ENCODE results near the gene DDX6.

Gene DDX6

GRCh38 chr11:118804094-118804493 lies 13.1 kb upstream of the DDX6 start:
- Histone ChIP-seq H3K4me3 (ENCODE audit: insufficient read depth, low read length, poor library complexity, severe bottlenecking) (no peak overlapping the region), H2AFZ (ENCODE audit: low read depth, low read length, severe bottlenecking) (no peak overlapping the region), H3K27ac (ENCODE audit: low read depth, low read length) (no peak overlapping the region), H3K79me2 (ENCODE audit: insufficient read depth, low read length) (no peaks in the 10 kb centered on the region), H3K9ac (ENCODE audit: low read length) (no peak overlapping the region), H3K9me3 (ENCODE audit: insufficient read depth, low read length) (no peaks in the 10 kb centered on the region), H3K27me3 (ENCODE audit: low read length) (no peaks in the 10 kb centered on the region), H3K36me3 (ENCODE audit: low read length) (no peaks in the 10 kb centered on the region), H3K9me2 (replicated peaks; ENCODE audit: insufficient read depth, low read length) (no peaks in the 10 kb centered on the region), H3F3A (ENCODE audit: insufficient read depth) (no peaks in the 10 kb centered on the region), H3K4me2 (ENCODE audit: low read depth, low read length, poor library complexity, severe bottlenecking) (no peak overlapping the region), H4K20me1 (ENCODE audit: low read depth, low read length) (no peaks in the 10 kb centered on the region)
- TF ChIP-seq, protein P1, sequence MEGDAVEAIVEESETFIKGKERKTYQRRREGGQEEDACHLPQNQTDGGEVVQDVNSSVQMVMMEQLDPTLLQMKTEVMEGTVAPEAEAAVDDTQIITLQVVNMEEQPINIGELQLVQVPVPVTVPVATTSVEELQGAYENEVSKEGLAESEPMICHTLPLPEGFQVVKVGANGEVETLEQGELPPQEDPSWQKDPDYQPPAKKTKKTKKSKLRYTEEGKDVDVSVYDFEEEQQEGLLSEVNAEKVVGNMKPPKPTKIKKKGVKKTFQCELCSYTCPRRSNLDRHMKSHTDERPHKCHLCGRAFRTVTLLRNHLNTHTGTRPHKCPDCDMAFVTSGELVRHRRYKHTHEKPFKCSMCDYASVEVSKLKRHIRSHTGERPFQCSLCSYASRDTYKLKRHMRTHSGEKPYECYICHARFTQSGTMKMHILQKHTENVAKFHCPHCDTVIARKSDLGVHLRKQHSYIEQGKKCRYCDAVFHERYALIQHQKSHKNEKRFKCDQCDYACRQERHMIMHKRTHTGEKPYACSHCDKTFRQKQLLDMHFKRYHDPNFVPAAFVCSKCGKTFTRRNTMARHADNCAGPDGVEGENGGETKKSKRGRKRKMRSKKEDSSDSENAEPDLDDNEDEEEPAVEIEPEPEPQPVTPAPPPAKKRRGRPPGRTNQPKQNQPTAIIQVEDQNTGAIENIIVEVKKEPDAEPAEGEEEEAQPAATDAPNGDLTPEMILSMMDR (IDR thresholded peaks at IDR 0.05; ENCODE audit: insufficient read depth, low read length, poor library complexity, severe bottlenecking), result no peak
- no peak for TF ChIP-seq EZH2phosphoT487 (conservative IDR thresholded peaks at IDR 0.05; ENCODE audit: low read length)

DNA sequence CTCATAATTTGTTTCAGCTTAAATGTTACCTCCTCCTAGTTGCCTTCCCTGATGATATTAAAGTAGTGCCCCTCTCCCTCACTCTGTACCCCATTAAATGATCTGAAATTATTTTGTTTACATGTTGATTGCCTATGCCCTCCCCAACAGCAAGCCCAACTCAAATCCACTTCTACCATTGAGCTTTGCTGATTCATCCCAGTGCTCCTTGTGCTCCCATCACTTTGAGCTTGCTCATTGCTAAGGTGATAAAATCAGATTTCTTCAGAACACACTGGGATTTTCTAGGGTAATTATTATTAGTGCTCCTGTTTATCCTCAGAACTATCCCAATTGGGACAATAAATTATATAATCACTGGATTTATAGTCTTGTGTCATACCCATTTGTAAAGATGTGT lies 8.4 kb upstream of the DDX6 start:
- no peak overlapping the region for H3K4me3 ChIP-seq (ENCODE audit: insufficient read depth, low read length, poor library complexity, severe bottlenecking)
- H3K4me2 ChIP-seq (ENCODE audit: low read depth, low read length, poor library complexity, severe bottlenecking), result no peak overlapping the region
- H3K27me3 ChIP-seq (ENCODE audit: low read length), result no peaks in the 10 kb centered on the region
- no peaks in the 10 kb centered on the region for H4K20me1 ChIP-seq (ENCODE audit: low read depth, low read length)
- H3K9me2 ChIP-seq (replicated peaks; ENCODE audit: insufficient read depth, low read length), result no peaks in the 10 kb centered on the region
- H3K36me3 ChIP-seq (ENCODE audit: low read length), result no peaks in the 10 kb centered on the region
- H3K9ac ChIP-seq (ENCODE audit: low read length), result no peak overlapping the region
- no peaks in the 10 kb centered on the region; the same call in 1 of the 2 replicates for H3F3A ChIP-seq (ENCODE audit: insufficient read depth)
- no peak overlapping the region for H3K27ac ChIP-seq (ENCODE audit: low read depth, low read length)
- H3K9me3 ChIP-seq (ENCODE audit: insufficient read depth, low read length), result no peaks in the 10 kb centered on the region
- no peak overlapping the region for H2AFZ ChIP-seq (ENCODE audit: low read depth, low read length, severe bottlenecking)
- no peaks in the 10 kb centered on the region for H3K79me2 ChIP-seq (ENCODE audit: insufficient read depth, low read length)
- TF ChIP-seq EZH2phosphoT487 (conservative IDR thresholded peaks at IDR 0.05; ENCODE audit: low read length), result no peak
- TF ChIP-seq, protein P1 (IDR thresholded peaks at IDR 0.05; ENCODE audit: insufficient read depth, low read length, poor library complexity, severe bottlenecking), result no peak

DNA sequence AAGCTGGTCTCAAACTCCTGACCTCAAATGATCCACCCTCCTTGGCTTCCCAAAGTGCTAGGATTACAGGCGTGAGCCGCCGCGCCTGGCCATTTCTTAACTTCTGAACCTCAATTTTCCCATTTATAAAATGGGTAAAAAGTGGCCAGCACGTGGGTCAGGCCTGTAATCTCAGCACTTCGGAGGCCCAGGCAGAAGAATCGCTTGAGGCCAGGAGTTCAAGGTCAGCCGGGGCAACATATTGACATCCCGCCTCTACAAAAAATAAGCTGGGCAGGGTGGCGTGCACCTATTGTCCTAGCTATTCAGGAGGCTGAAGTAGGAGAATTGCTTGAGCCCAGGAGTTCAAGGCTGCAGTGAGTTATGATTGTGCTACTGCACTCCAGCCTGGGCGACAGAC lies 6.5 kb upstream of the DDX6 start:
- Histone ChIP-seq H3F3A (ENCODE audit: insufficient read depth) (peaks cover 11% of the 10 kb centered on the region), H3K9ac (ENCODE audit: low read length) (no peak overlapping the region), H3K79me2 (ENCODE audit: insufficient read depth, low read length) (no peaks in the 10 kb centered on the region), H2AFZ (ENCODE audit: low read depth, low read length, severe bottlenecking) (no peak overlapping the region), H3K36me3 (ENCODE audit: low read length) (no peaks in the 10 kb centered on the region), H3K27ac (ENCODE audit: low read depth, low read length) (no peak overlapping the region), H4K20me1 (ENCODE audit: low read depth, low read length) (no peaks in the 10 kb centered on the region), H3K4me2 (ENCODE audit: low read depth, low read length, poor library complexity, severe bottlenecking) (no peak overlapping the region), H3K9me3 (ENCODE audit: insufficient read depth, low read length) (no peaks in the 10 kb centered on the region), H3K4me3 (ENCODE audit: insufficient read depth, low read length, poor library complexity, severe bottlenecking) (no peak overlapping the region), H3K27me3 (ENCODE audit: low read length) (no peaks in the 10 kb centered on the region), H3K9me2 (replicated peaks; ENCODE audit: insufficient read depth, low read length) (no peaks in the 10 kb centered on the region)
- no peak for TF ChIP-seq EZH2phosphoT487 (conservative IDR thresholded peaks at IDR 0.05; ENCODE audit: low read length)
- TF ChIP-seq, protein P1 (IDR thresholded peaks at IDR 0.05; ENCODE audit: insufficient read depth, low read length, poor library complexity, severe bottlenecking), result no peak
